HG02571 (cell line): ENCODE data around the gene SERPING1.
"Not testable (repeated sequence)": the region's sequence is repeated elsewhere in the genome, so short reads cannot be mapped to it uniquely, and the experiment has no call there.

Experiments used
- ATAC-seq: cut with Tn5 transposase; IDR thresholded peaks from one replicate; pipeline ENCODE4 v1.9.1; 2021; ENCODE audit warnings: mild to moderate bottlenecking, moderate library complexity; ENCODE audit not compliant: unreplicated experiment

SERPING1 gene

DNA sequence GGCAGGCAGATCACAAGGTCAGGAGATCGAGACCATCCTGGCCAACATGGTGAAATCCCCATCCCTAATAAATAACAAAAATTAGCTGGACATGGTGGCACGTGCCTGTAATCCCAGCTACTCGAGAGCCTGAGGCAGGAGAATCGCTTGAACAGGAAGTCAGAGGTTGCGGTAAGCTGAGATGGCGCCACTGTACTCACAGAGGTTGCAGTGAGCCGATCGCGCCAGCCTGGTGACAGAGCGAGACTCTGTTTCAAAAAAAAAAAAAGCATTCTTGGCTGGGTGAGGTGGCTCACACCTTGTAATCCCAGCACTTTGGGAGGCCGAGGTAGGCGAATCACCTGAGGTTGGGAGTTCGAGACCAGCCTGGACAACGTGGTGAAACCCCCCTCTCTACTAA is 54.7 kb downstream of the SERPING1 start:
- not testable (repeated sequence) for ATAC-seq

GRCh38 chr11:57652662-57653061 is 55.2 kb downstream of the SERPING1 start:
- ATAC-seq = no peak

DNA sequence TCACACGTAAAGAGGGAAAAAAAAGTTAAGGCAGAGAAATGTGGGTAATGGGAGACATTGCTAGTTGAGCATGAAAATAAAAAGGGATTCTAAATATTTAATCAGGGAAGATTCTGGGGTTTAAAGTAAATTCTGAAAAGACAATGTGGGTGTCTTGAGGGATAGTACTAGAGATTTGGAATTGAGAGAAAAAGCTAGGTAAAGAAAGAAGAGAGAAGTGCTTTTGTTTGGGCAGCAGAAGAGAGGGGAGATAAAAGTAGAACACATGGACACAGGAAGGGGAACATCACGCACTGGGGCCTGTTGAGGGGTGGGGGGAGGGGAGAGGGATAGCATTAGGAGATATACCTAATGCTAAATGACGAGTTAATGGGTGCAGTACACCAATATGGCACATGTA is 55.7 kb downstream of the SERPING1 start:
- ATAC-seq = no peak

DNA sequence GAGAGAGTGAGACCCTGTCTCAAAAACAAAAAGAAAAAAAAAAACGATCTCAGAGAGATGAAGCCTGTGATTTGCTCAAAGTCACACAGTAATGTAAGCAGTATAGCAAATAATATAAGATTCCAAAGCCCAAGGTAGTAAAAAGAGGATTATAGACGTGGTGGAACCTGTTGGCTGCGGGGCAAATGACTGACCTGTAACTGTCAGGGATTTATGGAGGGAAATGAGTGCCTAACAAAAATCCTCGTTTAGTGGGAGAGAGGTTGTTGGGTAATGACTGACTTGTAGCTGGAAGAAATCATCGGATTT is 59.4 kb downstream of the SERPING1 start:
- no peak for ATAC-seq

- ATAC-seq = peak; percentile 97
Measured at GRCh38 chr11:57657194-57658022, 59.9 kb downstream of the SERPING1 start, which contains the start of gene CLP1. Gene CLP1, plus strand, starts transcription at chr11:57657762. Its CDS starts 1,715 bp downstream, at chr11:57659477.

DNA sequence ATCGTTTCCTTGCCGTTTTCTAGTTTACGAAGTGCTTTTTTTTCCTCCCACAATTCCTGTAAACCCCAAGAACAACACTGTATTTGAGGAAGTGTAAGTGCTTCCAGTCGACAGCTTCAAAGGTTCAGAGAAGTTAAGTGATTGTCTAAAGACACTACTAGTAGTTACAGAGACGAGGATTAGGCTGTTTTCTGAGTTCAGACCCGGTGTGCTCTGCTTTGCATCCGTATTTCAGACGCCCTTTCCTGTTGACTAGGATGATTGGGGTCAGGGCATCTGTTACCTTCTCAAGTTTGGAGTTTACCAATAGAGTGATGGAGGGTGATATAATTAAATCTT is 60.5 kb downstream of the SERPING1 start:
- no peak for ATAC-seq

- no peak for ATAC-seq
Measured at GRCh38 chr11:57659669-57660068, 62.2 kb downstream of the SERPING1 start.

DNA sequence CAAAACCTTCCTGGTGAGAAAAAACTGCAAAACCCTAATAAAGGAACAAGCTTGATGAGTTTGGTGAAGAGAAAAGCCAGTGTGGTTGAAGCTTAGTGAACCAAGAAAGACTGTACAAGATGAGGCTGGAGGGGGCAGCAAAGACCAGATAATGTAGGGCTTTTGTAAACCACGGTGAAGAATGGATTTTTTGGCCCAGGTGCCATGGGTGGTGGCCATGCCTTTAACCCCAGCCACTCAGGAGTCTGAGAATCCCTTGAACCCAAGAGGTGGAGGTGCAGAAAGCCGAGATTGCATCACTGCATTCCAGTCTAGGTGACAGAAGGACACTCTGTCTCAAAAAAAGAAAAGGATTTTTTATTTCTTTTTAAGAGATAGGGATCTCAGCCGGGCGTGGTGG is 65.4 kb downstream of the SERPING1 start:
- ATAC-seq = no peak

- ATAC-seq = no peak
Measured at GRCh38 chr11:57663975-57664374, 66.5 kb downstream of the SERPING1 start.
